CD14-positive monocyte (primary cell): ENCODE results near the gene DDX10. TPM values are rescaled to one million over a fixed set of nuclear protein-coding genes. Genes with fewer than 3 reads are reported as not detected.

ENCODE experiments used
- DNase-seq, 3 donors: peaks; one replicate each; pipeline ENCODE4 v3.0.0-alpha.2; 2011 to 2022
- H2AFZ ChIP-seq: 2 replicates; pipeline ENCODE4 v1.6.0; 2012; ENCODE audit warnings: mild to moderate bottlenecking, low read depth, low read length, inconsistent platforms; ENCODE audit not compliant: insufficient read depth, poor library complexity, severe bottlenecking
- H3K27ac ChIP-seq, 2 donors: 1 replicate in 1 of 2; 2 replicates in 1 of 2; pipeline ENCODE4 v1.5.1; 2012 to 2013; ENCODE audit warnings: low read length in 2 of 2, control low read depth in 1 of 2, inconsistent platforms in 1 of 2, low read depth in 1 of 2, mild to moderate bottlenecking in 1 of 2
- H3K27me3 ChIP-seq, 2 donors: one replicate each; pipeline versions ENCODE4 v1.6.0 to v1.6.1; 2011 to 2013; ENCODE audit warnings: low read length in 2 of 2; ENCODE audit not compliant: control insufficient read depth in 2 of 2, insufficient read depth in 2 of 2
- H3K36me3 ChIP-seq, 2 donors: replicated peaks in 1 of 2; 1 replicate in 1 of 2; 2 replicates in 1 of 2; pipeline versions ENCODE4 v1.5.1 to v1.6.1; 2012 to 2013; ENCODE audit warnings: low read length in 2 of 2, control low read depth in 1 of 2, inconsistent platforms in 1 of 2, mild to moderate bottlenecking in 1 of 2; ENCODE audit not compliant: insufficient read depth in 2 of 2, control insufficient read depth in 1 of 2
- H3K4me1 ChIP-seq, 2 donors: 1 replicate in 1 of 2; 2 replicates in 1 of 2; pipeline versions ENCODE4 v1.5.1 to v1.6.1; 2012 to 2013; ENCODE audit warnings: low read length in 2 of 2, control low read depth in 1 of 2, inconsistent platforms in 1 of 2, mild to moderate bottlenecking in 1 of 2, moderate library complexity in 1 of 2; ENCODE audit not compliant: insufficient read depth in 2 of 2, control insufficient read depth in 1 of 2
- H3K4me2 ChIP-seq: replicated peaks from 2 replicates; pipeline ENCODE3; 2012; ENCODE audit warnings: low read length, moderate library complexity, mild to moderate bottlenecking; ENCODE audit not compliant: poor library complexity, severe bottlenecking; ENCODE audit errors: extremely low read depth
- H3K4me3 ChIP-seq, 3 experiments: fragments of 200-600 bp in 1 of 3; sonication (generic) in 1 of 3; replicated peaks in 1 of 3; 1 replicate in 2 of 3; 2 replicates in 1 of 3; pipeline ENCODE4 v1.5.1; 2011 to 2013; ENCODE audit warnings: low read length in 3 of 3, mild to moderate bottlenecking in 3 of 3, control low read depth in 2 of 3, low read depth in 2 of 3, inconsistent platforms in 1 of 3, moderate library complexity in 1 of 3
- H3K79me2 ChIP-seq: 2 replicates; pipeline ENCODE4 v1.6.0; 2012; ENCODE audit warnings: mild to moderate bottlenecking, control low read depth, inconsistent platforms, low read length, moderate library complexity; ENCODE audit not compliant: insufficient read depth
- H3K9ac ChIP-seq: 2 replicates; pipeline ENCODE4 v1.6.0; 2017; ENCODE audit warnings: low read length, mild to moderate bottlenecking; ENCODE audit not compliant: insufficient read depth, poor library complexity, severe bottlenecking
- H3K9me3 ChIP-seq, 2 donors: replicated peaks in 1 of 2; 1 replicate in 1 of 2; 2 replicates in 1 of 2; pipeline versions ENCODE4 v1.5.1 to v1.6.1; 2012 to 2013; ENCODE audit warnings: low read length in 2 of 2, control low read depth in 1 of 2; ENCODE audit not compliant: control insufficient read depth in 1 of 2, insufficient read depth in 1 of 2
- H4K20me1 ChIP-seq: 2 replicates; pipeline ENCODE4 v1.6.0; 2012; ENCODE audit warnings: mild to moderate bottlenecking, low read length, control low read depth, moderate library complexity; ENCODE audit not compliant: insufficient read depth
- H3K27ac Mint-ChIP-seq, 7 donors: one replicate each; pipeline ENCODE4 v1.8.0; 2020; ENCODE audit warnings: mild to moderate bottlenecking in 7 of 7, mixed read lengths in 7 of 7, moderate library complexity in 6 of 7, inconsistent platforms in 2 of 7
- H3K27me3 Mint-ChIP-seq, 3 donors: one replicate each; pipeline ENCODE4 v1.8.0; 2021 to 2022; ENCODE audit warnings: low read depth in 3 of 3, mild to moderate bottlenecking in 3 of 3, mixed read lengths in 3 of 3, moderate library complexity in 3 of 3, inconsistent platforms in 1 of 3
- H3K36me3 Mint-ChIP-seq, 2 donors: one replicate each; pipeline ENCODE4 v1.8.0; 2020; ENCODE audit warnings: mixed read lengths in 2 of 2, inconsistent platforms in 1 of 2, mild to moderate bottlenecking in 1 of 2
- H3K4me1 Mint-ChIP-seq: one replicate; pipeline ENCODE4 v1.8.0; 2020; ENCODE audit warnings: mild to moderate bottlenecking, mixed read lengths
- H3K4me3 Mint-ChIP-seq, 2 donors: one replicate each; pipeline ENCODE4 v1.8.0; 2020; ENCODE audit warnings: mild to moderate bottlenecking in 2 of 2, mixed read lengths in 2 of 2, moderate library complexity in 1 of 2
- H3K9me3 Mint-ChIP-seq, 7 donors: one replicate each; pipeline ENCODE4 v1.8.0; 2020 to 2022; ENCODE audit warnings: mixed read lengths in 7 of 7, mild to moderate bottlenecking in 6 of 7, moderate library complexity in 6 of 7, inconsistent platforms in 2 of 7
- WGBS: methylation state at CpG from one replicate; pipeline ENCODE4 v1.1.5; 2013; ENCODE audit warnings: missing lambda C conversion rate; ENCODE audit not compliant: insufficient coverage; 5-methylcytosine and 5-hydroxymethylcytosine counted together
- intact Hi-C, 2 donors: fragments of 100-400 bp; cut with micrococcal nuclease; formaldehyde crosslinking; loops; one replicate each; pipeline versions ENCODE4 v1.15.0 to v1.15.1; 2023
- polyA plus RNA-seq, 3 donors: library from polyadenylated mRNA; depleted of rRNA in 1 of 3; unstranded in 2 of 3; stranded (reverse) in 1 of 3; fragments of 300-500 nt in 2 of 3; fragments of >200 nt in 1 of 3; fragmentation: Illumina TruSeq in 2 of 3; gene quantifications; 1 replicate in 2 of 3; 2 replicates in 1 of 3; pipeline ENCODE4 v1.2.3, GENCODE V29; 2012 to 2021
- TF ChIP-seq, protein P1 (sequence below): fragments of 200-600 bp; IDR thresholded peaks from one replicate; pipeline ENCODE4 v1.8.0; 2022; ENCODE audit warnings: antibody characterized with exemption, mild to moderate bottlenecking

The DDX10 gene
- polyA plus RNA-seq, 3 donors, result 5.0 to 6.3 (median 5.3) TPM

DNA sequence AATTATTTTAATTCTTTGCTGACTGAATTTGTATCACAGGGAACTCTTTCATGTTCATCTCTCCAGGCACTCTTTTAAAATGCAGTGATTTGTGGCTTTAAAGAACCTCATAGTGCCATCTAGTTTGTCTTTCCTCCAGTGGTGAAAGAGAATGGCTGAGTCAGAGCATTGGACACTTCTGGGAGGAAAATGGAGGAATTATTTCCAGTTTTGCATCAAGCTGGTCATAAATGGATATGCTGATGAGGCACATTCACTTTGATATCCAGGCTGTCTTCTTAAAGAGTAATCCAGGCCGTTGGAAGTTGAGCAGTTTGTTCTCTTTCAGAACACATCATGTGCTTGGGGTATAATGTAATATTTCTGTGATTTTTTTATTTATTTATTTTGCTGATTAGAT, 273.7 kb downstream of the DDX10 start:
- Histone ChIP-seq H3K9ac (no peak overlapping the region), H2AFZ (no peak overlapping the region), H3K4me1 (no peaks in the 10 kb centered on the region), H3K4me3 (no peak overlapping the region), H3K27ac (no peak overlapping the region), H3K9me3 (no peaks in the 10 kb centered on the region), H3K27me3 (no peaks in the 10 kb centered on the region), H3K4me2 (no peak overlapping the region), H4K20me1 (no peaks in the 10 kb centered on the region), H3K79me2 (no peaks in the 10 kb centered on the region), H3K36me3 (peaks cover 4 to 10% of the 10 kb centered on the region in 2 donors)
- Mint-ChIP-seq H3K27ac (no peak overlapping the region), H3K9me3 (peaks cover 0 to 1% (median 0%) of the 10 kb centered on the region in 7 donors), H3K4me3 (no peak overlapping the region), H3K27me3 (no peaks in the 10 kb centered on the region), H3K4me1 (no peaks in the 10 kb centered on the region), H3K36me3 (peaks cover 19 to 22% of the 10 kb centered on the region in 2 donors)
- WGBS, result no CpG with 5 or more reads among the region's 1 CpG
- no peak for DNase-seq
- intact Hi-C loops, result no loop called here
- TF ChIP-seq, protein P1, sequence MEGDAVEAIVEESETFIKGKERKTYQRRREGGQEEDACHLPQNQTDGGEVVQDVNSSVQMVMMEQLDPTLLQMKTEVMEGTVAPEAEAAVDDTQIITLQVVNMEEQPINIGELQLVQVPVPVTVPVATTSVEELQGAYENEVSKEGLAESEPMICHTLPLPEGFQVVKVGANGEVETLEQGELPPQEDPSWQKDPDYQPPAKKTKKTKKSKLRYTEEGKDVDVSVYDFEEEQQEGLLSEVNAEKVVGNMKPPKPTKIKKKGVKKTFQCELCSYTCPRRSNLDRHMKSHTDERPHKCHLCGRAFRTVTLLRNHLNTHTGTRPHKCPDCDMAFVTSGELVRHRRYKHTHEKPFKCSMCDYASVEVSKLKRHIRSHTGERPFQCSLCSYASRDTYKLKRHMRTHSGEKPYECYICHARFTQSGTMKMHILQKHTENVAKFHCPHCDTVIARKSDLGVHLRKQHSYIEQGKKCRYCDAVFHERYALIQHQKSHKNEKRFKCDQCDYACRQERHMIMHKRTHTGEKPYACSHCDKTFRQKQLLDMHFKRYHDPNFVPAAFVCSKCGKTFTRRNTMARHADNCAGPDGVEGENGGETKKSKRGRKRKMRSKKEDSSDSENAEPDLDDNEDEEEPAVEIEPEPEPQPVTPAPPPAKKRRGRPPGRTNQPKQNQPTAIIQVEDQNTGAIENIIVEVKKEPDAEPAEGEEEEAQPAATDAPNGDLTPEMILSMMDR, result no peak

DNA sequence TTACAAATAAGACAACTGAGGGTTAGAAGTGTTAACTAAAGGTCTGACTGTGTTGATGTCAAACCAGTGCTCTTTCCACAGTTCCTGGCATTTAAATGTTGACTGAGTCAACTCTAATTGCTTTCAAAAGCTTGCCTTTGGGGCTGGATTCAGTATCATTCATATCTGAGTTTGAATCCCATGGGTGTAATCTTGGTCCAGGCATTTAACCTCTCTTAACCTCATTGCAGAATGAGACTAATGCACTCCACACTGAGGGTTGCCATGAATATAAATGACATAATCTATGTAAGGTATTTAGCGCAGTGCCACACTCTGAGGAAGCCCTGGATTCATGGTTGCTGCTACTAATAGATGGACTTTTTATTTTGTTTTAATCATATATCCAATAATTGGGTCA, 274.3 kb downstream of the DDX10 start:
- no peaks in the 10 kb centered on the region for H3K4me1 ChIP-seq
- no peaks in the 10 kb centered on the region for H3K79me2 ChIP-seq
- no peak overlapping the region for H3K27ac Mint-ChIP-seq
- peaks cover 24% of the 10 kb centered on the region in 2 donors for H3K36me3 Mint-ChIP-seq
- no CpG with 5 or more reads among the region's 1 CpG for WGBS
- no peaks in the 10 kb centered on the region for H4K20me1 ChIP-seq
- H3K4me1 Mint-ChIP-seq, result no peaks in the 10 kb centered on the region
- H2AFZ ChIP-seq, result no peak overlapping the region
- no peak overlapping the region for H3K4me3 ChIP-seq
- H3K9me3 ChIP-seq, result no peaks in the 10 kb centered on the region
- TF ChIP-seq, protein P1, result no peak
- peaks cover 0 to 1% (median 0%) of the 10 kb centered on the region in 7 donors for H3K9me3 Mint-ChIP-seq
- intact Hi-C loops, result no loop called here
- no peaks in the 10 kb centered on the region for H3K27me3 Mint-ChIP-seq
- H3K4me3 Mint-ChIP-seq, result no peak overlapping the region
- peaks cover 4 to 10% of the 10 kb centered on the region in 2 donors for H3K36me3 ChIP-seq
- no peak overlapping the region for H3K9ac ChIP-seq
- H3K4me2 ChIP-seq, result no peak overlapping the region
- no peak overlapping the region for H3K27ac ChIP-seq
- DNase-seq, result no peak
- H3K27me3 ChIP-seq, result no peaks in the 10 kb centered on the region
